Smooth muscle cell (in vitro differentiated cells): ENCODE measurements around the gene IGFBP4. TPM values are rescaled to one million over a fixed set of nuclear protein-coding genes. Genes with fewer than 3 reads are reported as not detected.

Source experiments
- DNase-seq: peaks from one replicate; lab custom pipeline; 2025; ENCODE audit not compliant: unreplicated experiment; lab: John Stamatoyannopoulos, UW
- H2AFZ ChIP-seq: fragments of 200-600 bp; sonication (generic); 2 replicates; pipeline ENCODE4 v1.6.0; 2016; ENCODE audit warnings: antibody characterized with exemption, low read depth, mild to moderate bottlenecking
- H3F3A ChIP-seq: fragments of 200-600 bp; sonication (generic); 2 replicates; pipeline ENCODE4 v1.6.0; 2017; ENCODE audit warnings: antibody characterized with exemption, low read depth
- H3K27ac ChIP-seq: fragments of 200-600 bp; sonication (generic); 2 replicates; pipeline ENCODE4 v1.5.1; 2016; ENCODE audit warnings: low read depth, mild to moderate bottlenecking
- H3K27me3 ChIP-seq: fragments of 200-600 bp; sonication (generic); 2 replicates; pipeline ENCODE4 v1.6.1; 2016; ENCODE audit warnings: low read depth, mild to moderate bottlenecking
- H3K36me3 ChIP-seq: fragments of 200-600 bp; sonication (generic); 2 replicates; pipeline ENCODE4 v1.5.1; 2016; ENCODE audit warnings: low read depth
- H3K4me1 ChIP-seq: fragments of 200-600 bp; sonication (generic); 2 replicates; pipeline ENCODE4 v1.5.1; 2016; ENCODE audit warnings: low read depth
- H3K4me2 ChIP-seq: fragments of 200-600 bp; sonication (generic); 2 replicates; pipeline ENCODE4 v1.6.0; 2016; ENCODE audit warnings: mild to moderate bottlenecking
- H3K4me3 ChIP-seq: fragments of 200-600 bp; sonication (generic); 2 replicates; pipeline ENCODE4 v1.5.1; 2016; ENCODE audit warnings: mild to moderate bottlenecking
- H3K79me2 ChIP-seq: fragments of 200-600 bp; sonication (generic); 2 replicates; pipeline ENCODE4 v1.6.0; 2016; ENCODE audit warnings: low read depth, mild to moderate bottlenecking
- H3K9ac ChIP-seq: fragments of 200-600 bp; sonication (generic); 2 replicates; pipeline ENCODE4 v1.6.0; 2016; ENCODE audit warnings: low read depth
- H3K9me3 ChIP-seq: fragments of 200-600 bp; sonication (generic); replicated peaks from 2 replicates; pipeline ENCODE4 v1.5.1; 2016; ENCODE audit warnings: low read depth
- H4K20me1 ChIP-seq: fragments of 200-600 bp; sonication (generic); 2 replicates; pipeline ENCODE4 v1.6.0; 2016; ENCODE audit warnings: low read depth
- WGBS: methylation state at CpG from one replicate; pipeline ENCODE4 v1.1.7; 2016; ENCODE audit warnings: low lambda C conversion rate; 5-methylcytosine and 5-hydroxymethylcytosine counted together
- polyA plus RNA-seq: library from polyadenylated mRNA; unstranded; fragments of >200 nt; fragmentation: Nextera tagmentation; extraction: Ambion mirVana; gene quantifications from 2 replicates; pipeline ENCODE4 v1.2.1, GENCODE V29; 2016
- total RNA-seq: library from RNA; depleted of rRNA; stranded (reverse); fragments of >200 nt; gene quantifications from 2 replicates; pipeline ENCODE4 v1.2.3, GENCODE V29; 2014
- TF ChIP-seq, protein P1 (sequence below): fragments of 200-600 bp; sonication (generic); IDR thresholded peaks from 2 replicates; pipeline ENCODE4 v1.5.1; 2017; ENCODE audit warnings: borderline replicate concordance, mild to moderate bottlenecking, antibody characterized with exemption; ENCODE audit not compliant: insufficient read depth, poor library complexity, severe bottlenecking

Gene IGFBP4
- total and polyA plus RNA-seq, 2 experiments from 2014 or later = 91.0 to 305 TPM

GRCh38 chr17:40447806-40448205, 4.6 kb downstream of the IGFBP4 start:
- no peaks in the 10 kb centered on the region for H3K9me3 ChIP-seq
- H3F3A ChIP-seq = no peaks in the 10 kb centered on the region
- no peak overlapping the region for H3K4me2 ChIP-seq
- H3K4me1 ChIP-seq = peaks cover 18% of the 10 kb centered on the region
- no peak overlapping the region for H3K9ac ChIP-seq
- H3K27me3 ChIP-seq = no peaks in the 10 kb centered on the region
- H4K20me1 ChIP-seq = peaks cover 64% of the 10 kb centered on the region
- TF ChIP-seq, protein P1, sequence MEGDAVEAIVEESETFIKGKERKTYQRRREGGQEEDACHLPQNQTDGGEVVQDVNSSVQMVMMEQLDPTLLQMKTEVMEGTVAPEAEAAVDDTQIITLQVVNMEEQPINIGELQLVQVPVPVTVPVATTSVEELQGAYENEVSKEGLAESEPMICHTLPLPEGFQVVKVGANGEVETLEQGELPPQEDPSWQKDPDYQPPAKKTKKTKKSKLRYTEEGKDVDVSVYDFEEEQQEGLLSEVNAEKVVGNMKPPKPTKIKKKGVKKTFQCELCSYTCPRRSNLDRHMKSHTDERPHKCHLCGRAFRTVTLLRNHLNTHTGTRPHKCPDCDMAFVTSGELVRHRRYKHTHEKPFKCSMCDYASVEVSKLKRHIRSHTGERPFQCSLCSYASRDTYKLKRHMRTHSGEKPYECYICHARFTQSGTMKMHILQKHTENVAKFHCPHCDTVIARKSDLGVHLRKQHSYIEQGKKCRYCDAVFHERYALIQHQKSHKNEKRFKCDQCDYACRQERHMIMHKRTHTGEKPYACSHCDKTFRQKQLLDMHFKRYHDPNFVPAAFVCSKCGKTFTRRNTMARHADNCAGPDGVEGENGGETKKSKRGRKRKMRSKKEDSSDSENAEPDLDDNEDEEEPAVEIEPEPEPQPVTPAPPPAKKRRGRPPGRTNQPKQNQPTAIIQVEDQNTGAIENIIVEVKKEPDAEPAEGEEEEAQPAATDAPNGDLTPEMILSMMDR = no peak
- peaks cover 47% of the 10 kb centered on the region for H3K79me2 ChIP-seq
- H2AFZ ChIP-seq = no peak overlapping the region
- 97% methylated on average over 4 of the region's 4 CpGs for WGBS
- no peak for DNase-seq
- H3K36me3 ChIP-seq = no peaks in the 10 kb centered on the region
- no peak overlapping the region for H3K27ac ChIP-seq
- H3K4me3 ChIP-seq = no peak overlapping the region

- Histone ChIP-seq H3K27ac (no peak overlapping the region), H4K20me1 (peaks cover 68% of the 10 kb centered on the region), H3K9ac (no peak overlapping the region), H2AFZ (no peak overlapping the region), H3F3A (no peaks in the 10 kb centered on the region), H3K9me3 (no peaks in the 10 kb centered on the region), H3K79me2 (peaks cover 47% of the 10 kb centered on the region), H3K4me2 (no peak overlapping the region), H3K36me3 (no peaks in the 10 kb centered on the region), H3K4me1 (peaks cover 18% of the 10 kb centered on the region), H3K4me3 (no peak overlapping the region), H3K27me3 (no peaks in the 10 kb centered on the region)
- no peak for DNase-seq
- 65% methylated on average over 8 of the region's 8 CpGs for WGBS
- TF ChIP-seq, protein P1 = no peak
Observed at GRCh38 chr17:40448213-40448638, 5.0 kb downstream of the IGFBP4 start.

DNA sequence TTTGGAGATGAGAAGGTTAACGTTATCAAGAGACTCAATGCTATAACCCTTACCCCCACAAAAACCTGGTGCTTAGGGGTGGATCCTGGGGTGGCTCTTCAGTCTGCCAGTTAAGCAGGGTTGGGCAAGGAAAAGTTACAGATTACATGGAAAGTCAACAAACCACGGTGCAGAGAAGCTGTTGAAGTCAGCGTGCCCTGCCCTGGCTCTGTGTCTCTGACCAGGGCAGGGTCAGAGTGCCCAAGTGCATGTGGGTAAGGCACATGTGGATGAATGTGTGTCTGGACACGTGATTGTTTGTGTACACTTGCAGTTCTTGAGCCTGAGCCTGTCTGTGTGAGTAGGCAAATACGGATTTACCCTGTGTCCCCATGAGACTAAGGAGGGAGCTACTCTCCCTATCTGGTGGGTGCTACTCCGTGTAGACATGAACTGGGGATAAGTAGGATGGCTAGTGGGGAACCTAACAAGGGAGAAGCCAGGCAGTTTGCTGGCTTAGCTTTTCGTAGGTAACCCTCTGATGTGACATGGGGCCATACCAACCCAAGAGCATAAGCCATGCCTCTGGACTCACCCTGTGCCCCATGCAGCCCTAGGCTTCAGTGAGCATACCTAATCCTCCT, 5.5 kb downstream of the IGFBP4 start:
- no peaks in the 10 kb centered on the region for H3K36me3 ChIP-seq

More for the DNA sequence above, 5.5 kb downstream of the IGFBP4 start:
- Histone ChIP-seq H3K9me3 (no peaks in the 10 kb centered on the region), H3K4me1 (peaks cover 18% of the 10 kb centered on the region), H4K20me1 (peaks cover 68% of the 10 kb centered on the region), H3K9ac (no peak overlapping the region), H3K27me3 (no peaks in the 10 kb centered on the region), H2AFZ (no peak overlapping the region), H3F3A (no peaks in the 10 kb centered on the region), H3K27ac (no peak overlapping the region), H3K79me2 (peaks cover 47% of the 10 kb centered on the region), H3K4me3 (no peak overlapping the region), H3K4me2 (no peak overlapping the region)
- 78% methylated on average over 7 of the region's 7 CpGs for WGBS
- DNase-seq = no peak
- TF ChIP-seq, protein P1 = no peak
